ENCODE results near the gene TRPT1. TPM values are rescaled to one million over a fixed set of nuclear protein-coding genes. Genes with fewer than 3 reads are reported as not detected.

TRPT1 gene
- total RNA-seq, 1 experiment from 2014 or later = 66.1 TPM

- POLR2A ChIA-PET = no interaction called here
- TF ChIP-seq POLR2AphosphoS5 (IDR thresholded peaks at IDR 0.05; ENCODE audit: low read depth, low read length) (no peak), REST (IDR thresholded peaks at IDR 0.05; ENCODE audit: insufficient read depth in 1 of 2, low read depth in 2 of 2, low read length in 1 of 2) (no peak)
Observed at GRCh38 chr11:64219354-64219684, 6.7 kb downstream of the TRPT1 start.

GRCh38 chr11:64218628-64219353 is 7.2 kb downstream of the TRPT1 start:
- no peak overlapping the region for H3K27ac ChIP-seq (ENCODE audit: low read length)

More at GRCh38 chr11:64219354-64219684, 6.7 kb downstream of the TRPT1 start:
- DNase-seq (ENCODE audit: low read depth, low spot score) (no peak), ATAC-seq (no peak)
- Histone ChIP-seq H3K4me1 (ENCODE audit: control insufficient read depth, insufficient read depth, low read length) (no peaks in the 10 kb centered on the region), H3K4me3 (ENCODE audit: low read depth in 2 of 2, low read length in 2 of 2) (no peak overlapping the region), H3K36me3 (ENCODE audit: control insufficient read depth, insufficient read depth, low read length) (no peaks in the 10 kb centered on the region; the same call in 1 of the 2 replicates), H3K9me3 (ENCODE audit: control insufficient read depth, insufficient read depth, low read depth, low read length) (no peaks in the 10 kb centered on the region), H3K27ac (ENCODE audit: low read length) (no peak overlapping the region), H3K27me3 (ENCODE audit: control insufficient read depth, insufficient read depth, low read length) (no peaks in the 10 kb centered on the region)
- CTCF ChIA-PET = interaction anchor here (0.7 kb wide), 1 partner anchor 82 kb away, joined by 4 read pairs; no protein-coding TSS in a partner anchor
- in situ Hi-C loops (cut with HindIII; ENCODE audit: low pct_unique_long_range_greater_than_20kb, low sequenced_read_pairs) = no loop called here
- intact Hi-C loops (cut with micrococcal nuclease; ENCODE audit: unreplicated experiment) = no loop called here
- BruUV-seq (replicated peaks) = no TSS peak

More at GRCh38 chr11:64218628-64219353, 7.2 kb downstream of the TRPT1 start:
- Histone ChIP-seq H3K4me3 (ENCODE audit: low read depth in 2 of 2, low read length in 2 of 2) (no peak overlapping the region), H3K4me1 (ENCODE audit: control insufficient read depth, insufficient read depth, low read length) (no peaks in the 10 kb centered on the region), H3K36me3 (ENCODE audit: control insufficient read depth, insufficient read depth, low read length) (no peaks in the 10 kb centered on the region; the same call in 1 of the 2 replicates), H3K9me3 (ENCODE audit: control insufficient read depth, insufficient read depth, low read depth, low read length) (no peaks in the 10 kb centered on the region), H3K27me3 (ENCODE audit: control insufficient read depth, insufficient read depth, low read length) (no peaks in the 10 kb centered on the region)
- no peak for DNase-seq (ENCODE audit: low read depth, low spot score)
- intact Hi-C loops (cut with micrococcal nuclease; ENCODE audit: unreplicated experiment) = no loop called here
- no peak for TF ChIP-seq REST (IDR thresholded peaks at IDR 0.05; ENCODE audit: insufficient read depth in 1 of 2, low read depth in 2 of 2, low read length in 1 of 2)
- no peak for TF ChIP-seq POLR2AphosphoS5 (IDR thresholded peaks at IDR 0.05; ENCODE audit: low read depth, low read length)
- no peak for TF ChIP-seq TCF7L2 (IDR thresholded peaks at IDR 0.05; ENCODE audit: low read depth, low read length)
- TF ChIP-seq CTCF (IDR thresholded peaks at IDR 0.05) = no peak
- no peak for TF ChIP-seq SIN3A (IDR thresholded peaks at IDR 0.05; ENCODE audit: borderline replicate concordance, insufficient read depth, low read depth, low read length)
- no peak for ATAC-seq
- BruUV-seq (replicated peaks) = no TSS peak
- ChIA-PET POLR2A (no interaction called here), CTCF (no interaction called here)
- in situ Hi-C loops (cut with HindIII; ENCODE audit: low pct_unique_long_range_greater_than_20kb, low sequenced_read_pairs) = no loop called here

All from Panc1 (cell line).